A549 (cell line): ENCODE data around the gene SMIM9.

ENCODE experiments used
- CEBPB ChIP-seq, 2 experiments: fragments of >200 bp in 1 of 2; sonication (Bioruptor Twin) in 1 of 2; formaldehyde crosslinking in 1 of 2; IDR thresholded peaks; 2 replicates each; pipeline ENCODE4 v1.6.1; 2012 to 2016
- EP300 ChIP-seq, 2 experiments: fragments of >200 bp; sonication (Bioruptor Twin); formaldehyde crosslinking; IDR thresholded peaks; 2 replicates in 1 of 2; 3 replicates in 1 of 2; pipeline ENCODE4 v1.6.1; 2016 to 2017
- ESRRA ChIP-seq: fragments of 150-350 bp; IDR thresholded peaks from 2 replicates; pipeline ENCODE4 v1.6.1; 2014; ENCODE audit warnings: mild to moderate bottlenecking, low read length, borderline replicate concordance
- HOXA7 ChIP-seq: fragments of 250-450 bp; sonication (Bioruptor Pico); IDR thresholded peaks from 2 replicates; pipeline ENCODE4 v1.5.0; 2020; ENCODE audit warnings: mild to moderate bottlenecking, moderate library complexity
- KDM5A ChIP-seq: fragments of 200-600 bp; sonication (generic); IDR thresholded peaks from 2 replicates; pipeline ENCODE4 v1.6.1; 2016; ENCODE audit warnings: antibody characterized with exemption, mild to moderate bottlenecking
- MAFK ChIP-seq: fragments of 450-650 bp; IDR thresholded peaks from 2 replicates; pipeline ENCODE4 v1.6.1; 2014; ENCODE audit not compliant: partially characterized antibody
- PHF8 ChIP-seq: fragments of 200-600 bp; sonication (generic); IDR thresholded peaks from 2 replicates; pipeline ENCODE4 v1.6.1; 2016; ENCODE audit warnings: low read depth, mild to moderate bottlenecking, antibody characterized with exemption, moderate library complexity, borderline replicate concordance
- POLR2A ChIP-seq: IDR thresholded peaks from 2 replicates; pipeline ENCODE4 v1.6.1; 2012; ENCODE audit warnings: mild to moderate bottlenecking, low read length
- RAD21 ChIP-seq, 2 experiments: fragments of >200 bp in 1 of 2; sonication (Bioruptor Twin) in 1 of 2; formaldehyde crosslinking in 1 of 2; IDR thresholded peaks in 1 of 2; conservative IDR thresholded peaks in 1 of 2; 2 replicates in 1 of 2; 3 replicates in 1 of 2; pipeline ENCODE4 v1.6.1; 2012 to 2018; ENCODE audit warnings: inconsistent platforms in 1 of 2
- ZFP36 ChIP-seq: fragments of 450-650 bp; IDR thresholded peaks from 2 replicates; pipeline ENCODE4 v1.6.1; 2014; ENCODE audit warnings: borderline replicate concordance; ENCODE audit not compliant: partially characterized antibody
- TF ChIP-seq, protein P1 (sequence below): fragments of >200 bp; sonication (Bioruptor Twin); formaldehyde crosslinking; IDR thresholded peaks from 3 replicates; pipeline ENCODE4 v1.5.1; 2016
- TF ChIP-seq, protein P2 (sequence below): fragments of 250-450 bp; sonication (Bioruptor Pico); IDR thresholded peaks from 2 replicates; pipeline ENCODE4 v1.5.0; 2021; ENCODE audit warnings: mild to moderate bottlenecking, moderate library complexity, borderline replicate concordance

DNA sequence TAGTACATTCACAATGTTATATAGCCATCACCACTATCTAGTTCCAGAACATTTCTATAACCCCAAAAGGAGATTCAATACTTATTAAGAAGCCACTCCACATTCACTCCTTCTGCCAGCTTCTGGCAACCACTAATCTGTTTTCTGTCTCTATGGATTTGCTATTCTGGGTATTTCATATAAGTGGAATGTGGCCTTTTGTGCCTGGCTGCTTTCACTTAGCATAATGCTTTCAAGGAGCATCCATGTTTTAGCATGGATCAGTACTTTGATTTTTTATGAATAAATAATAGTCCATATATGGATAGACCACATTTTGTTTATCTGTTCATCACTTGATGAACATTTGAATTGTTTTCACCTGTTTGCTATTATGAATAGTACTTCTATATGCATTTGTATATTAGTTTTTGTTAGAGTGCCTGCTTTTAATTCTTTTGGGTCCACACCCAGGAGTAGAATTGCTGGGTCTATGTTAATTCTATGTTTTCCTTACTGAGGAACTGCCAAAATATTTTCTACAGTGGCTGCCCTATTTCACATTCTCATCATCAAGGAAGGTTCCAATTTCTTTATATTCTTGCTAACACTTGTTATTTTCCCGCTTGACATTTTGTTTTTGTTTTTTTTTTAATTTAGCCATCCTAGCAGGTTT lies 16.6 kb upstream of the SMIM9 start:
- TF ChIP-seq PHF8 (no peak), HOXA7 (CRISPR knock-in tag) (no peak), ZFP36 (no peak), CEBPB (IDR thresholded peaks at IDR 0.05) (no peak), KDM5A (no peak), POLR2A (no peak), MAFK (no peak), RAD21 (conservative IDR thresholded peaks at IDR 0.05 in 1 of 2, IDR thresholded peaks at IDR 0.05 in 1 of 2) (no peak), ESRRA (no peak), EP300 (IDR thresholded peaks at IDR 0.05) (no peak)
- TF ChIP-seq, protein P1, sequence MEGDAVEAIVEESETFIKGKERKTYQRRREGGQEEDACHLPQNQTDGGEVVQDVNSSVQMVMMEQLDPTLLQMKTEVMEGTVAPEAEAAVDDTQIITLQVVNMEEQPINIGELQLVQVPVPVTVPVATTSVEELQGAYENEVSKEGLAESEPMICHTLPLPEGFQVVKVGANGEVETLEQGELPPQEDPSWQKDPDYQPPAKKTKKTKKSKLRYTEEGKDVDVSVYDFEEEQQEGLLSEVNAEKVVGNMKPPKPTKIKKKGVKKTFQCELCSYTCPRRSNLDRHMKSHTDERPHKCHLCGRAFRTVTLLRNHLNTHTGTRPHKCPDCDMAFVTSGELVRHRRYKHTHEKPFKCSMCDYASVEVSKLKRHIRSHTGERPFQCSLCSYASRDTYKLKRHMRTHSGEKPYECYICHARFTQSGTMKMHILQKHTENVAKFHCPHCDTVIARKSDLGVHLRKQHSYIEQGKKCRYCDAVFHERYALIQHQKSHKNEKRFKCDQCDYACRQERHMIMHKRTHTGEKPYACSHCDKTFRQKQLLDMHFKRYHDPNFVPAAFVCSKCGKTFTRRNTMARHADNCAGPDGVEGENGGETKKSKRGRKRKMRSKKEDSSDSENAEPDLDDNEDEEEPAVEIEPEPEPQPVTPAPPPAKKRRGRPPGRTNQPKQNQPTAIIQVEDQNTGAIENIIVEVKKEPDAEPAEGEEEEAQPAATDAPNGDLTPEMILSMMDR, result no peak
- TF ChIP-seq, protein P2, sequence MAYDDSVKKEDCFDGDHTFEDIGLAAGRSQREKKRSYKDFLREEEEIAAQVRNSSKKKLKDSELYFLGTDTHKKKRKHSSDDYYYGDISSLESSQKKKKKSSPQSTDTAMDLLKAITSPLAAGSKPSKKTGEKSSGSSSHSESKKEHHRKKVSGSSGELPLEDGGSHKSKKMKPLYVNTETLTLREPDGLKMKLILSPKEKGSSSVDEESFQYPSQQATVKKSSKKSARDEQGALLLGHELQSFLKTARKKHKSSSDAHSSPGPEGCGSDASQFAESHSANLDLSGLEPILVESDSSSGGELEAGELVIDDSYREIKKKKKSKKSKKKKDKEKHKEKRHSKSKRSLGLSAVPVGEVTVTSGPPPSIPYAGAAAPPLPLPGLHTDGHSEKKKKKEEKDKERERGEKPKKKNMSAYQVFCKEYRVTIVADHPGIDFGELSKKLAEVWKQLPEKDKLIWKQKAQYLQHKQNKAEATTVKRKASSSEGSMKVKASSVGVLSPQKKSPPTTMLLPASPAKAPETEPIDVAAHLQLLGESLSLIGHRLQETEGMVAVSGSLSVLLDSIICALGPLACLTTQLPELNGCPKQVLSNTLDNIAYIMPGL (CRISPR knock-in tag), result no peak
